ENCODE data around the gene TMCO2. TPM values are rescaled to one million over a fixed set of nuclear protein-coding genes. Genes with fewer than 3 reads are reported as not detected.

TMCO2 gene
- total RNA-seq = not detected in 2 replicates

GRCh38 chr1:40247655-40248054 lies at the start of gene TMCO2:
TMCO2 (plus strand) TSS chr1:40247937; CDS start chr1:40247994, 57 bp downstream.

GRCh38 chr1:40257688-40258444 lies 10.1 kb downstream of the TMCO2 start, which contains the start of gene ZMPSTE24:
ZMPSTE24 (plus strand) TSS chr1:40258236; CDS start chr1:40258272, 36 bp downstream.

Other genes with a start within 250 kb of the TMCO2 start
- gene CAP1, start 207.2 kb upstream of the TMCO2 start, total RNA-seq = 468 and 1,100 TPM in 2 replicates
- gene PPT1, start 150.7 kb upstream of the TMCO2 start, total RNA-seq = 37.0 and 50.5 TPM in 2 replicates
- gene RLF, start 86.5 kb upstream of the TMCO2 start, total RNA-seq = 15.1 and 22.2 TPM in 2 replicates
- 48.4 and 119 TPM in 2 replicates for gene ZMPSTE24, start 10.3 kb downstream of the TMCO2 start, total RNA-seq
- 0.14 and 1.8 TPM in 2 replicates for gene COL9A2, start 69.3 kb downstream of the TMCO2 start, total RNA-seq
- 15.5 and 63.1 TPM in 2 replicates for gene SMAP2, start 125.8 kb downstream of the TMCO2 start, total RNA-seq
- 3.5 and 13.2 TPM in 2 replicates for gene ZFP69B, start 202.5 kb downstream of the TMCO2 start, total RNA-seq
- gene ZFP69, start 229.4 kb downstream of the TMCO2 start, total RNA-seq = 1.3 and 4.0 TPM in 2 replicates

Measured in placental pericyte (primary cell).